ENCODE results near the gene LPCAT1. TPM values are rescaled to one million over a fixed set of nuclear protein-coding genes. Genes with fewer than 3 reads are reported as not detected.
A peak's percentile ranks its signal among the peaks of the same experiment; 100 is the strongest.
"Not testable (repeated sequence)": the region's sequence is repeated elsewhere in the genome, so short reads cannot be mapped to it uniquely, and the experiment has no call there.

LPCAT1 gene, protein sequence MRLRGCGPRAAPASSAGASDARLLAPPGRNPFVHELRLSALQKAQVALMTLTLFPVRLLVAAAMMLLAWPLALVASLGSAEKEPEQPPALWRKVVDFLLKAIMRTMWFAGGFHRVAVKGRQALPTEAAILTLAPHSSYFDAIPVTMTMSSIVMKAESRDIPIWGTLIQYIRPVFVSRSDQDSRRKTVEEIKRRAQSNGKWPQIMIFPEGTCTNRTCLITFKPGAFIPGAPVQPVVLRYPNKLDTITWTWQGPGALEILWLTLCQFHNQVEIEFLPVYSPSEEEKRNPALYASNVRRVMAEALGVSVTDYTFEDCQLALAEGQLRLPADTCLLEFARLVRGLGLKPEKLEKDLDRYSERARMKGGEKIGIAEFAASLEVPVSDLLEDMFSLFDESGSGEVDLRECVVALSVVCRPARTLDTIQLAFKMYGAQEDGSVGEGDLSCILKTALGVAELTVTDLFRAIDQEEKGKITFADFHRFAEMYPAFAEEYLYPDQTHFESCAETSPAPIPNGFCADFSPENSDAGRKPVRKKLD
- total RNA-seq = 49.2 and 57.2 TPM in 2 replicates
- 27.7 and 28.9 TPM in 2 replicates for polyA plus RNA-seq
- 22.7 and 30.8 TPM in 2 replicates for polyA plus RNA-seq (2011; cell fraction: cytosol; rRNA removed)
- polyA plus RNA-seq (2011; cell fraction: nucleus; rRNA removed) = 40.7 and 46.4 TPM in 2 replicates
- polyA plus RNA-seq (2012) = 27.3 and 29.3 TPM in 2 replicates
- polyA minus RNA-seq = 25.0 and 27.0 TPM in 2 replicates
- polyA minus RNA-seq (2011; cell fraction: cytosol; rRNA and poly(A)+ RNA removed) = 80.1 TPM
- polyA minus RNA-seq (2011; cell fraction: nucleus; rRNA and poly(A)+ RNA removed) = 14.7 and 15.2 TPM in 2 replicates
- Bru-seq, nascent RNA = percentile 64 among the genes with signal in this experiment
- percentile 81 among the genes with signal in this experiment for BruChase-seq, experiment 1, labeled RNA remaining after a 6-hour chase
- BruChase-seq, experiment 2, labeled RNA remaining after a 2-hour chase = percentile 75 among the genes with signal in this experiment
- long read RNA-seq, transcript LPCAT1-201 (14 exons, 3,966 nt) = major isoform, 28 of 80 reads
- long read RNA-seq, partial matches to known transcripts = 5 of 80 reads
- long read RNA-seq, other reads (novel, unspliced or antisense) = 47 of 80 reads

DNA sequence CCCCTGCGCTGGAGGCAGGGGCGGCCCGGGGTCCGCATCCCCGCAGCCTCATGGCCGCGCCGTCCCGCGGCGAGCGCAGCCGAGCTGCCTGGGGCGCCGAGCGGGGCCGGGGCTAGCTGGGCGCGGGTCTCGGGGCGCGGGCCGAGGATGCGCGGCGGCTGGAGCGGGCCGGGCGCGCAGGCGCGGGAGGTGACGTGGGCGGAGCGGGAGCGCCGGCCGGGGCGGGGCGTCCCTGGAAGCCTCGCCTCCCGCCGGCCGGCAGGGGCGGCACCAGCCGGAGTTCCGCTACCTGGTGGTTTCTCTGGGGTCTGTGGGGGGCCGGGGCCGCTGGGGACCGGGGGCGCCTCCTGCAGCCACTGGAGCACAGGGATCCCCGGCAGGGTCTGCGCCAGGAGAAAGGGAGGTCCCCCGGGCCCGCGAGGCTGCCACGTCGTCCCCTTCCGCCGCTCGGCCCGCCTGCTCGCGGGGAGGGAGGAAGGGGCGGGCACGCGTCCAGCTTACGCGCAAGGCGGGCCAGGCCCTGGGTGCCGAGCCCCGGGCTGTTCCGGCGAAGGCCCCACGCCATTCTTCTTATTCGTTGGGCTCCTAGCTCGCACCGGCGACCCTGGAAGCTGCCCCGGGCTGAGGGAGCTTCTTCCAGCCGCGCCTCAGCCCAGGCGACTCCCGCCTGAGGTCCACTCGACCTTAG, at the start of gene LPCAT1:
Gene LPCAT1 (minus strand): TSS at position 168 of the 688 bp plus-strand sequence. CDS start 116 bp downstream, at position 52.
- Histone ChIP-seq H3K9me3 (replicated peaks; ENCODE audit: control insufficient read depth, insufficient read depth, low read length) (no peaks in the 10 kb centered on the region), H3K79me2 (ENCODE audit: control insufficient read depth, insufficient read depth, low read length) (peaks cover 44% of the 10 kb centered on the region), H3K27ac (ENCODE audit: insufficient read depth, low read depth, low read length) (peak within 1 kb of the TSS; percentile 59), H3K27me3 (ENCODE audit: control insufficient read depth in 2 of 2, insufficient read depth in 2 of 2, low read length in 2 of 2) (no peaks in the 10 kb centered on the region), H2AFZ (ENCODE audit: low read depth, low read length) (peak within 1 kb of the TSS; percentile 99), H3K36me3 (ENCODE audit: control insufficient read depth in 2 of 2, extremely low read depth in 1 of 2, insufficient read depth in 2 of 2, low read length in 2 of 2) (peaks cover 4 to 6% of the 10 kb centered on the region in 2 experiments), H3K4me2 (ENCODE audit: insufficient read depth, low read length) (peak within 1 kb of the TSS; percentile 91), H4K20me1 (replicated peaks; ENCODE audit: control insufficient read depth, extremely low read depth, insufficient read depth, low read length) (no peaks in the 10 kb centered on the region), H3K4me1 (ENCODE audit: control insufficient read depth, extremely low read depth, insufficient read depth, low read length) (peaks cover 16% of the 10 kb centered on the region), H3K9ac (replicated peaks; ENCODE audit: extremely low read depth, insufficient read depth, low read length) (peak within 1 kb of the TSS; percentile 57), H3K4me3 (replicated peaks in 1 of 3; ENCODE audit: insufficient read depth in 1 of 3, low read depth in 1 of 3, low read length in 3 of 3) (peak within 1 kb of the TSS; percentile 72 to 92 (median 76)), H3K9me1 (replicated peaks; ENCODE audit: control insufficient read depth, extremely low read depth, insufficient read depth, low read length) (no peaks in the 10 kb centered on the region)
- intact Hi-C loops (cut with micrococcal nuclease) = loop anchor here (2.0 kb wide), 2 partner anchors 41 to 71 kb away; no protein-coding TSS in a partner anchor
- CTCF ChIA-PET = interaction anchor here (0.8 to 1.2 kb wide), 2 partner anchors 10 to 20 kb away, joined by 3 read pairs; no protein-coding TSS in a partner anchor
- dilution Hi-C loops (cut with MboI; ENCODE audit: extremely low pct_ligation_motif_present, low sequenced_read_pairs) = no loop called here
- peak; percentile 70 for DNase-seq (ENCODE audit: low read depth, low spot score)
- FAIRE-seq = peak; percentile 60
- TF ChIP-seq POLR2AphosphoS5 (IDR thresholded peaks at IDR 0.05; ENCODE audit: insufficient read depth, low read depth, low read length) = no peak
- no peak for TF ChIP-seq EZH2 (IDR thresholded peaks at IDR 0.05; ENCODE audit: borderline replicate concordance, low read depth, low read length, severe bottlenecking)
- TF ChIP-seq GATA2 (IDR thresholded peaks at IDR 0.05; ENCODE audit: insufficient read depth, insufficient read length, low read depth, low read length) = no peak
- TF ChIP-seq, protein P1, sequence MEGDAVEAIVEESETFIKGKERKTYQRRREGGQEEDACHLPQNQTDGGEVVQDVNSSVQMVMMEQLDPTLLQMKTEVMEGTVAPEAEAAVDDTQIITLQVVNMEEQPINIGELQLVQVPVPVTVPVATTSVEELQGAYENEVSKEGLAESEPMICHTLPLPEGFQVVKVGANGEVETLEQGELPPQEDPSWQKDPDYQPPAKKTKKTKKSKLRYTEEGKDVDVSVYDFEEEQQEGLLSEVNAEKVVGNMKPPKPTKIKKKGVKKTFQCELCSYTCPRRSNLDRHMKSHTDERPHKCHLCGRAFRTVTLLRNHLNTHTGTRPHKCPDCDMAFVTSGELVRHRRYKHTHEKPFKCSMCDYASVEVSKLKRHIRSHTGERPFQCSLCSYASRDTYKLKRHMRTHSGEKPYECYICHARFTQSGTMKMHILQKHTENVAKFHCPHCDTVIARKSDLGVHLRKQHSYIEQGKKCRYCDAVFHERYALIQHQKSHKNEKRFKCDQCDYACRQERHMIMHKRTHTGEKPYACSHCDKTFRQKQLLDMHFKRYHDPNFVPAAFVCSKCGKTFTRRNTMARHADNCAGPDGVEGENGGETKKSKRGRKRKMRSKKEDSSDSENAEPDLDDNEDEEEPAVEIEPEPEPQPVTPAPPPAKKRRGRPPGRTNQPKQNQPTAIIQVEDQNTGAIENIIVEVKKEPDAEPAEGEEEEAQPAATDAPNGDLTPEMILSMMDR (IDR thresholded peaks at IDR 0.05; ENCODE audit: extremely low read depth in 1 of 2, insufficient read depth in 1 of 2, low read depth in 1 of 2, low read length in 2 of 2) = no peak
- no peak for TF ChIP-seq POLR2A (IDR thresholded peaks at IDR 0.05; ENCODE audit: low read depth, low read length)
- TF ChIP-seq JUN (IDR thresholded peaks at IDR 0.05; ENCODE audit: borderline replicate concordance, insufficient read depth, insufficient read length, low read depth) = no peak
- no peak for TF ChIP-seq MYC (IDR thresholded peaks at IDR 0.05; ENCODE audit: low read depth, low read length)
- TF ChIP-seq FOS (IDR thresholded peaks at IDR 0.05; ENCODE audit: borderline replicate concordance, insufficient read depth, low read length) = no peak
- TF ChIP-seq, protein P2, sequence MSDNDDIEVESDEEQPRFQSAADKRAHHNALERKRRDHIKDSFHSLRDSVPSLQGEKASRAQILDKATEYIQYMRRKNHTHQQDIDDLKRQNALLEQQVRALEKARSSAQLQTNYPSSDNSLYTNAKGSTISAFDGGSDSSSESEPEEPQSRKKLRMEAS (IDR thresholded peaks at IDR 0.05; ENCODE audit: insufficient read depth, insufficient read length) = no peak
- no TSS peak for BruUV-seq (replicated peaks)
- POLR2A ChIA-PET = interaction anchor here (1.8 kb wide), 1 partner anchor 9 kb away, joined by 8 read pairs; no protein-coding TSS in a partner anchor

GRCh38 chr5:1571875-1572274, 48.1 kb upstream of the LPCAT1 start:
- H3K79me2 ChIP-seq (ENCODE audit: control insufficient read depth, insufficient read depth, low read length); H4K20me1 ChIP-seq (replicated peaks; ENCODE audit: control insufficient read depth, extremely low read depth, insufficient read depth, low read length); intact Hi-C loops (cut with micrococcal nuclease); H3K4me1 ChIP-seq (ENCODE audit: control insufficient read depth, extremely low read depth, insufficient read depth, low read length); H3K4me2 ChIP-seq (ENCODE audit: insufficient read depth, low read length); CTCF ChIA-PET; POLR2A ChIA-PET; H3K9me1 ChIP-seq (replicated peaks; ENCODE audit: control insufficient read depth, extremely low read depth, insufficient read depth, low read length); BruUV-seq (replicated peaks); H2AFZ ChIP-seq (ENCODE audit: low read depth, low read length); H3K9me3 ChIP-seq (replicated peaks; ENCODE audit: control insufficient read depth, insufficient read depth, low read length); H3K9ac ChIP-seq (replicated peaks; ENCODE audit: extremely low read depth, insufficient read depth, low read length); H3K36me3 ChIP-seq (ENCODE audit: control insufficient read depth in 2 of 2, extremely low read depth in 1 of 2, insufficient read depth in 2 of 2, low read length in 2 of 2); DNase-seq (ENCODE audit: low read depth, low spot score); H3K27ac ChIP-seq (ENCODE audit: insufficient read depth, low read depth, low read length); H3K4me3 ChIP-seq (replicated peaks in 1 of 3; ENCODE audit: insufficient read depth in 1 of 3, low read depth in 1 of 3, low read length in 3 of 3); dilution Hi-C loops (cut with MboI; ENCODE audit: extremely low pct_ligation_motif_present, low sequenced_read_pairs); H3K27me3 ChIP-seq (ENCODE audit: control insufficient read depth in 2 of 2, insufficient read depth in 2 of 2, low read length in 2 of 2): not testable (repeated sequence)
- peak; percentile 56 for FAIRE-seq
